ENCODE data around the gene P4HTM.

P4HTM gene

DNA sequence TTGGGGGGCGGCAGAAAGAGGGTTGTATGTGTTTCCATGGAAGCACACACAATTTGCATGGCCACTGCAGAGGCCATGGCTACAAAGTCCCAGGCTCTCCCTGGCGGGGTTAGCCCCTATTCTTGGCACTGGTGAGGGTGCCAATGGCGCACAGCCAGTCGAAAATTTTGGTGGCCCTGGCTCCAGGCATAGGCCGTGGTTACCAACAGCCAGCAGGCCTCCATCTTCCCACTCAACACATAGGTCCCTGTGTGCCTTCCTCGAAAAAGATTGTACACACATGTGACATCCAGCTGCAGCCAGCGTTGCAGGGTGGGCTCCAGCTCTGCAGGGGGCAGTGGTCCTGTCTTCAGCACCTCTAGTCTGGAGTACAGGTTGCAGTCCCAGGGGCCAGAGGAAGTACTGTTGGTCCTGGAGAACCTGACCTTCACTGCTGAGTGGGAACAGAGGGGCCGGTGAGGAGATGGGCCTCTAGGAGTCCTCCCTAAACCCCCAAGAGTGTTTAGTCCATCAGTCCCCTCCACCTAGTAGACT, 7.1 kb downstream of the P4HTM start:
- ATAC-seq (ENCODE audit: low read depth) (no peak), DNase-seq (ENCODE audit: low spot score) (no peak)
- no peak overlapping the region for H3K27ac ChIP-seq (ENCODE audit: poor library complexity, severe bottlenecking)
- H3K36me3 ChIP-seq (ENCODE audit: low read depth) = no peaks in the 10 kb centered on the region
- no peaks in the 10 kb centered on the region for H3K4me1 ChIP-seq (ENCODE audit: insufficient read depth, poor library complexity, severe bottlenecking)
- H3K9me3 ChIP-seq (ENCODE audit: severe bottlenecking) = no peaks in the 10 kb centered on the region
- TF ChIP-seq, protein P1, sequence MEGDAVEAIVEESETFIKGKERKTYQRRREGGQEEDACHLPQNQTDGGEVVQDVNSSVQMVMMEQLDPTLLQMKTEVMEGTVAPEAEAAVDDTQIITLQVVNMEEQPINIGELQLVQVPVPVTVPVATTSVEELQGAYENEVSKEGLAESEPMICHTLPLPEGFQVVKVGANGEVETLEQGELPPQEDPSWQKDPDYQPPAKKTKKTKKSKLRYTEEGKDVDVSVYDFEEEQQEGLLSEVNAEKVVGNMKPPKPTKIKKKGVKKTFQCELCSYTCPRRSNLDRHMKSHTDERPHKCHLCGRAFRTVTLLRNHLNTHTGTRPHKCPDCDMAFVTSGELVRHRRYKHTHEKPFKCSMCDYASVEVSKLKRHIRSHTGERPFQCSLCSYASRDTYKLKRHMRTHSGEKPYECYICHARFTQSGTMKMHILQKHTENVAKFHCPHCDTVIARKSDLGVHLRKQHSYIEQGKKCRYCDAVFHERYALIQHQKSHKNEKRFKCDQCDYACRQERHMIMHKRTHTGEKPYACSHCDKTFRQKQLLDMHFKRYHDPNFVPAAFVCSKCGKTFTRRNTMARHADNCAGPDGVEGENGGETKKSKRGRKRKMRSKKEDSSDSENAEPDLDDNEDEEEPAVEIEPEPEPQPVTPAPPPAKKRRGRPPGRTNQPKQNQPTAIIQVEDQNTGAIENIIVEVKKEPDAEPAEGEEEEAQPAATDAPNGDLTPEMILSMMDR (IDR thresholded peaks at IDR 0.05; ENCODE audit: poor library complexity, severe bottlenecking) = no peak
- no peak overlapping the region for H3K4me3 ChIP-seq (ENCODE audit: severe bottlenecking)
- H3K27me3 ChIP-seq (ENCODE audit: insufficient read depth, poor library complexity, severe bottlenecking) = no peaks in the 10 kb centered on the region

DNA sequence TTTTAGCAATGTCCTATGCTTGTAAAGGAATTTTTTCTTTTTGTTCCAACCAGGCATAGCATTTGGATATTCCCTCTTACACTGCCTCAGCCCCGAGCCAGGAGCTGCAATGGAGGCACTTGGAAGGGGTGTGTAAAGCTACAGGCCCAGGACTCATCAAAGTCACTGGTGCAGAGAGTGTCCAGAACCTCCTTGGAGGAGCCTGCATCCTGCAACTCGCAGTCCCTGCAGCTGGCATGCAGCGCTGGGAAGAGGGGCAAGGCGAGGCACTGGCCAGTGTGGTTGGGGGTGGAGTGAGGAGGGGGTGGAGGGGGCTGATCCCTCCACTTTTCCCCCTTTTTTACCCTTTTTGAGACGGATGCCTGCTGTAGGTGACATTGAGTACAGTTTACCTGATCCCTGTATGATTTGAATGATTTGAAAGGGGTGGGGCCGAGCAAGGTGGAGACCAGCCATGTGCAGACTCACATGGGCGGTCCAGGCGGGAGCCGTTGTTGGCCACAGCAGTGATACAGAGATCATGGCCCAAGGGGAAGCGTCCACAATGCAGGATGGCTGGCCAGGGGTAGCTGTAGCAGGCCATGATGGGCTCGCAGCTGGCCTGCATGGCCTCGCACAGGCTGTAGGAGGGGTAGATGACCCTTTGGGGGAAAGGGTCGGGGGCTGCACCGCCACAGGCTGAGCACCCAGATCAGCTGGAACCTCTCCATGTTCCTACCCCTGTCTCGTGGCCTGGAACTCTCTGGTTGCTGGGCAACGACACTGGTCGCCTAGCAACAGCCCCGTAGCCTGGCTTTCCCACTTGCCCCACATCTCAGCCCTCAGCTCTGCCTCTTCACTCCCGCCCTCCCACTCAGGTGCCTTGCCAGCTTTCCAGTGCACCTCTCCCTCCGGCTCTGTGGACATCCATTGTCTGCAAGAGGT, 7.9 kb downstream of the P4HTM start:
- Histone ChIP-seq H3K4me3 (ENCODE audit: severe bottlenecking) (no peak overlapping the region), H3K9me3 (ENCODE audit: severe bottlenecking) (no peaks in the 10 kb centered on the region), H3K36me3 (ENCODE audit: low read depth) (no peaks in the 10 kb centered on the region), H3K27me3 (ENCODE audit: insufficient read depth, poor library complexity, severe bottlenecking) (no peaks in the 10 kb centered on the region), H3K27ac (ENCODE audit: poor library complexity, severe bottlenecking) (no peak overlapping the region), H3K4me1 (ENCODE audit: insufficient read depth, poor library complexity, severe bottlenecking) (no peaks in the 10 kb centered on the region)
- ATAC-seq (ENCODE audit: low read depth) (no peak), DNase-seq (ENCODE audit: low spot score) (no peak)
- TF ChIP-seq, protein P1 (IDR thresholded peaks at IDR 0.05; ENCODE audit: poor library complexity, severe bottlenecking) = no peak

DNA sequence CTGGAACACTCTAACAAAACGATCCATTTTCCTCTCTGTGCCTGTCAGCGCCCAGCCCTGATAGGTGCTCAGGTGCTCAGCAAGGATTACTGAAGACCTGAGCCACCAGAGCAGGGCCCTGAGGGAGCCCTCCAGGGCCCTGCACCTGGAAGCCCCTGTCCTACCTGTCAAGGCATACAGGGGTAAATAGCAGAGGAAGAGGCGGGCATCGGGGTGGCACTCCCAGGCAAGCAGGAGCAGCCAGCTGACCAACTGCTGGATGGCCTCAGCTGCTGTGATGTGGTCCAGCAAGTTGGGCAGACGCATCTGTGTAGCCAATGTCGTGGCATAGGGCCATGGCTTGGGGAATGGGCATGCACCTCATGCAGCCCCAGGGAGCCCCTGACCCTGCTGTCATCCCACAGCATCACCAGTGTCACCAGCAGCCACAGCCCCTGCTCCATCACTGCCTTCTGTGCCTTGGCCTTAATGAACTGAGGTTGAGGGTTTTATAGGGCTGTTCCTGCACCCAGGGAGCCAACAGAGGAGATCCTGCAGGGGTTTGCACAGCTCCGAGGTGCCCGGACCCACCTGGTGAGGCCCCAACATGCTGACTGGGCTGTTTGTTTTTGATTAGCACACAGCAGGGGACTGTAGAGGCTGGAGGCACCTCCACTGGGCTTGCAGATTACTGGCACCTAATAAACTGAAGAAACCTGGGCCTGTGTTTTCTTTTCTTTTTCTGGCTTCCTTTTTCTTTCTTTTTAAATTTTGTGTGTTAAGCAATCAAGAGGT, 9.2 kb downstream of the P4HTM start:
- DNase-seq (ENCODE audit: low spot score) (no peak), ATAC-seq (ENCODE audit: low read depth) (no peak)
- TF ChIP-seq, protein P1 (IDR thresholded peaks at IDR 0.05; ENCODE audit: poor library complexity, severe bottlenecking) = no peak

DNA sequence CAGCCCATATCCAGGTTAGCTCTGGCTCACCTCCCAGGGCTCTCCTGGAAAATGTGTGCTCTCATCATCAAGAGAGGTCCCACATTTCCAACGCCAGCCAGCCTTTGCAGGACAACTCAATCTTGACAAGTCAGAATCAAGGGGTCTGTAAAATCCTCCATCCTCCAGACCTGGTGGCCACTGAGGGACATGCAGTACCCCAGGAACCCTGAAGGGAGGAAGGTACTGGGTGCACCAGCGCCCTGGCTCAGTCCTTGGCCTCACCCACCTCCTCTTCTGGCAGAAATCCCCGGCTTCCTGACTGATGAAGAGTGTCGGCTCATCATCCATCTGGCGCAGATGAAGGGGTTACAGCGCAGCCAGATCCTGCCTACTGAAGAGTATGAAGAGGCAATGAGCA, 11.1 kb downstream of the P4HTM start:
- Histone ChIP-seq H3K27me3 (ENCODE audit: insufficient read depth, poor library complexity, severe bottlenecking) (no peaks in the 10 kb centered on the region), H3K4me1 (ENCODE audit: insufficient read depth, poor library complexity, severe bottlenecking) (no peaks in the 10 kb centered on the region), H3K27ac (ENCODE audit: poor library complexity, severe bottlenecking) (no peak overlapping the region), H3K36me3 (ENCODE audit: low read depth) (no peaks in the 10 kb centered on the region), H3K4me3 (ENCODE audit: severe bottlenecking) (no peak overlapping the region), H3K9me3 (ENCODE audit: severe bottlenecking) (no peaks in the 10 kb centered on the region)
- DNase-seq (ENCODE audit: low spot score) (no peak), ATAC-seq (ENCODE audit: low read depth) (no peak)
- TF ChIP-seq, protein P1 (IDR thresholded peaks at IDR 0.05; ENCODE audit: poor library complexity, severe bottlenecking) = no peak

More for the DNA sequence above, 9.2 kb downstream of the P4HTM start:
- Histone ChIP-seq H3K36me3 (ENCODE audit: low read depth) (no peaks in the 10 kb centered on the region), H3K4me1 (ENCODE audit: insufficient read depth, poor library complexity, severe bottlenecking) (no peaks in the 10 kb centered on the region), H3K9me3 (ENCODE audit: severe bottlenecking) (no peaks in the 10 kb centered on the region), H3K4me3 (ENCODE audit: severe bottlenecking) (no peak overlapping the region), H3K27ac (ENCODE audit: poor library complexity, severe bottlenecking) (no peak overlapping the region), H3K27me3 (ENCODE audit: insufficient read depth, poor library complexity, severe bottlenecking) (no peaks in the 10 kb centered on the region)

Measured in RWPE2 (cell line).